Esophagus muscularis mucosa (tissue), 4 donors: ENCODE measurements around the gene PTPN2. TPM values are rescaled to one million over a fixed set of nuclear protein-coding genes. Genes with fewer than 3 reads are reported as not detected.

Experiments
- DNase-seq: peaks from one replicate; pipeline ENCODE4 v3.0.0-alpha.2; 2017; ENCODE audit errors: extremely low spot score
- H3K27ac ChIP-seq, 4 donors: fragments of 200-600 bp; sonication (generic); replicated peaks in 1 of 4; 1 replicate in 3 of 4; 2 replicates in 1 of 4; pipeline ENCODE4 v1.5.1; 2016 to 2019; ENCODE audit warnings: mild to moderate bottlenecking in 1 of 4
- H3K27me3 ChIP-seq, 4 donors: fragments of 200-600 bp; sonication (generic); one replicate each; pipeline versions ENCODE4 v1.5.1 to v1.6.0; 2016 to 2019
- H3K36me3 ChIP-seq, 4 donors: fragments of 200-600 bp; sonication (generic); one replicate each; pipeline ENCODE4 v1.5.1; 2016 to 2019
- H3K4me1 ChIP-seq, 4 donors: fragments of 200-600 bp; sonication (generic); one replicate each; pipeline ENCODE4 v1.5.1; 2016 to 2019
- H3K4me3 ChIP-seq, 4 donors: fragments of 200-600 bp; sonication (generic); 1 replicate in 2 of 4; 2 replicates in 2 of 4; pipeline ENCODE4 v1.5.1; 2016 to 2019; ENCODE audit warnings: mild to moderate bottlenecking in 4 of 4, moderate library complexity in 1 of 4
- H3K9me3 ChIP-seq, 4 donors: fragments of 200-600 bp; sonication (generic); 1 replicate in 3 of 4; 2 replicates in 1 of 4; pipeline ENCODE4 v1.5.1; 2016 to 2019
- EP300 ChIP-seq: sonication (generic); formaldehyde crosslinking; IDR thresholded peaks from one replicate; pipeline ENCODE4 v1.6.1; 2017; ENCODE audit warnings: antibody characterized with exemption
- POLR2A ChIP-seq: fragments of 450-650 bp; IDR thresholded peaks from one replicate; pipeline ENCODE4 v1.6.1; 2017; ENCODE audit warnings: antibody characterized with exemption, moderate library complexity, mild to moderate bottlenecking, low read depth
- POLR2AphosphoS5 ChIP-seq, 2 donors: sonication (generic); formaldehyde crosslinking; IDR thresholded peaks; one replicate each; pipeline ENCODE4 v1.6.1; 2017; ENCODE audit warnings: antibody characterized with exemption in 2 of 2
- WGBS: methylation state at CpG from one replicate; pipeline ENCODE4 v1.1.5; 2018; 5-methylcytosine and 5-hydroxymethylcytosine counted together
- intact Hi-C: fragments of 100-400 bp; cut with DNase I; formaldehyde crosslinking; loops from one replicate; pipeline ENCODE4 v1.15.1; 2023
- total RNA-seq, 4 donors: library from RNA; depleted of rRNA; stranded (reverse); fragments of >200 nt; gene quantifications; one replicate each; pipeline versions ENCODE4 v1.1.0 to v1.2.1, GENCODE V29; 2016
- TF ChIP-seq, protein P1 (sequence below), 3 experiments: fragments of 200-600 bp in 2 of 3; fragments of 450-650 bp in 1 of 3; sonication (generic) in 2 of 3; IDR thresholded peaks; one replicate each; pipeline ENCODE4 v1.5.1; 2017 to 2019; ENCODE audit warnings: antibody characterized with exemption in 3 of 3, mild to moderate bottlenecking in 2 of 3, moderate library complexity in 1 of 3

PTPN2 gene
- total RNA-seq, 4 donors from 2014 or later = 14.3 to 27.5 (median 18.0) TPM

DNA sequence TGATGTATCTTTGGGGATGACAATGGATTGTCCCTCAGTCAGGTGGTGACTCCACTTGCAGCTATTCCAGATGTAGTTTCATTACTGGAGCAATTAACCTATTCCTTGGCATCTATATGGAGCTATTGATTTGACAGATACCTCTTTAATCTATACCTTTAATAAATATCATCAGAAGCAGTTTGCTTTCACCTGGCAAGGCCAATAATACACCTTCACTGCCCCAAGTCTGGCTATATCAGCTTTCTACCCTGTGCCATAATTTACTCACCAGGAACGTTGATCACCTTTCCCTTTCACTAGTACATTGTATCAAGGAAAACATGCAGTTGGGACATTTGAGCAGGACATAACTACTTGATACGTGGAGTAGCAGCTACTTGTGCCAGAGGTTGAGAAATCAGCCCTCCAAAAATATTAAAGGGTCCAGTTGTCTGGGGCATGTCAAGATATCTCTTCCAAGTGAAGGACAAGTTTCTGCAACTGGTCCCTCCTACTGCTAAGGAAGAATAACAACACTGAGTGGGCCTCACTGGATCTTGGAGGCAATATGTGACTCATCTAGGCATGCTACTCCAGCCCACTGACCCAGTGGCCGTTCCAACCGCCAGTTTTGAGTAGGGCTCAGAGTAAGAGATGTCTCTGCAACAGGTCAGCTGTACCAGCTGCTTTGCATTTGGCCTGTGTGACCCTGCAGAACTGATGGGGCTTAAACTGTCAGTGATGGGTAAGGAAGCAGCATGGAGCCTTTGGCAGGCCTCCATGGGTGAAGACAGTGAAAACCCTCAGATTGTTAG lies 114.2 kb downstream of the PTPN2 start:
- Histone ChIP-seq H3K4me1 (no peaks in the 10 kb centered on the region), H3K36me3 (no peaks in the 10 kb centered on the region), H3K27me3 (peaks cover 0 to 3% (median 0%) of the 10 kb centered on the region in 4 donors), H3K27ac (no peak overlapping the region), H3K9me3 (no peaks in the 10 kb centered on the region), H3K4me3 (no peak overlapping the region)
- TF ChIP-seq POLR2AphosphoS5 (IDR thresholded peaks at IDR 0.05) (no peak), EP300 (no peak), POLR2A (no peak)
- TF ChIP-seq, protein P1, sequence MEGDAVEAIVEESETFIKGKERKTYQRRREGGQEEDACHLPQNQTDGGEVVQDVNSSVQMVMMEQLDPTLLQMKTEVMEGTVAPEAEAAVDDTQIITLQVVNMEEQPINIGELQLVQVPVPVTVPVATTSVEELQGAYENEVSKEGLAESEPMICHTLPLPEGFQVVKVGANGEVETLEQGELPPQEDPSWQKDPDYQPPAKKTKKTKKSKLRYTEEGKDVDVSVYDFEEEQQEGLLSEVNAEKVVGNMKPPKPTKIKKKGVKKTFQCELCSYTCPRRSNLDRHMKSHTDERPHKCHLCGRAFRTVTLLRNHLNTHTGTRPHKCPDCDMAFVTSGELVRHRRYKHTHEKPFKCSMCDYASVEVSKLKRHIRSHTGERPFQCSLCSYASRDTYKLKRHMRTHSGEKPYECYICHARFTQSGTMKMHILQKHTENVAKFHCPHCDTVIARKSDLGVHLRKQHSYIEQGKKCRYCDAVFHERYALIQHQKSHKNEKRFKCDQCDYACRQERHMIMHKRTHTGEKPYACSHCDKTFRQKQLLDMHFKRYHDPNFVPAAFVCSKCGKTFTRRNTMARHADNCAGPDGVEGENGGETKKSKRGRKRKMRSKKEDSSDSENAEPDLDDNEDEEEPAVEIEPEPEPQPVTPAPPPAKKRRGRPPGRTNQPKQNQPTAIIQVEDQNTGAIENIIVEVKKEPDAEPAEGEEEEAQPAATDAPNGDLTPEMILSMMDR (IDR thresholded peaks at IDR 0.05) = no peak
- 85% methylated on average over 4 of the region's 4 CpGs for WGBS
- intact Hi-C loops = no loop called here
- no peak for DNase-seq

GRCh38 chr18:12769136-12769535 lies 114.9 kb downstream of the PTPN2 start:
- H3K9me3 ChIP-seq = no peaks in the 10 kb centered on the region
- H3K27ac ChIP-seq = no peak overlapping the region
- H3K4me3 ChIP-seq = no peak overlapping the region
- no peaks in the 10 kb centered on the region for H3K4me1 ChIP-seq
- intact Hi-C loops = no loop called here
- H3K36me3 ChIP-seq = no peaks in the 10 kb centered on the region
- TF ChIP-seq, protein P1 (IDR thresholded peaks at IDR 0.05) = no peak
- DNase-seq = no peak
- H3K27me3 ChIP-seq = peaks cover 0 to 3% (median 0%) of the 10 kb centered on the region in 4 donors
- WGBS = 94% methylated on average over 2 of the region's 3 CpGs

GRCh38 chr18:12768625-12769024 lies 115.4 kb downstream of the PTPN2 start:
- WGBS = 89% methylated on average over 3 of the region's 3 CpGs
- no peak for DNase-seq
- Histone ChIP-seq H3K9me3 (no peaks in the 10 kb centered on the region), H3K27ac (no peak overlapping the region), H3K4me3 (no peak overlapping the region), H3K27me3 (peaks cover 0 to 3% (median 0%) of the 10 kb centered on the region in 4 donors), H3K36me3 (no peaks in the 10 kb centered on the region), H3K4me1 (no peaks in the 10 kb centered on the region)
- intact Hi-C loops = loop anchor here (1.0 kb wide), 1 partner anchor 15 kb away; no protein-coding TSS in a partner anchor
- no peak for TF ChIP-seq POLR2AphosphoS5 (IDR thresholded peaks at IDR 0.05)
- TF ChIP-seq, protein P1 (IDR thresholded peaks at IDR 0.05) = no peak
- no peak for TF ChIP-seq POLR2A
- no peak for TF ChIP-seq EP300

- Histone ChIP-seq H3K9me3 (no peaks in the 10 kb centered on the region), H3K4me1 (no peaks in the 10 kb centered on the region), H3K36me3 (no peaks in the 10 kb centered on the region), H3K27me3 (peaks cover 0 to 3% (median 0%) of the 10 kb centered on the region in 4 donors), H3K27ac (no peak overlapping the region), H3K4me3 (no peak overlapping the region)
- intact Hi-C loops = loop anchor here (1.0 kb wide), 1 partner anchor 14 kb away; no protein-coding TSS in a partner anchor
- 96% methylated on average over 9 of the region's 9 CpGs for WGBS
- no peak for TF ChIP-seq POLR2A
- no peak for TF ChIP-seq EP300
- TF ChIP-seq POLR2AphosphoS5 (IDR thresholded peaks at IDR 0.05) = no peak
- TF ChIP-seq, protein P1 (IDR thresholded peaks at IDR 0.05) = no peak
- no peak for DNase-seq
Observed at GRCh38 chr18:12767580-12768155, 116.4 kb downstream of the PTPN2 start.
